Gastrocnemius medialis (tissue), 4 donors: ENCODE data around the gene PRKACB.

Experiments
- POLR2A ChIP-seq, 2 donors: fragments of 450-650 bp; IDR thresholded peaks; one replicate each; pipeline ENCODE4 v1.6.1; 2017; ENCODE audit warnings: antibody characterized with exemption in 2 of 2, mild to moderate bottlenecking in 2 of 2, moderate library complexity in 2 of 2
- TF ChIP-seq, protein P1 (sequence below), 5 experiments: fragments of 450-650 bp in 3 of 5; fragments of 200-600 bp in 2 of 5; sonication (generic) in 2 of 5; IDR thresholded peaks in 4 of 5; conservative IDR thresholded peaks in 1 of 5; 1 replicate in 4 of 5; 2 replicates in 1 of 5; pipeline ENCODE4 v1.5.1; 2016 to 2019; ENCODE audit warnings: antibody characterized with exemption in 5 of 5, mild to moderate bottlenecking in 3 of 5, moderate library complexity in 3 of 5

- TF ChIP-seq, protein P1, sequence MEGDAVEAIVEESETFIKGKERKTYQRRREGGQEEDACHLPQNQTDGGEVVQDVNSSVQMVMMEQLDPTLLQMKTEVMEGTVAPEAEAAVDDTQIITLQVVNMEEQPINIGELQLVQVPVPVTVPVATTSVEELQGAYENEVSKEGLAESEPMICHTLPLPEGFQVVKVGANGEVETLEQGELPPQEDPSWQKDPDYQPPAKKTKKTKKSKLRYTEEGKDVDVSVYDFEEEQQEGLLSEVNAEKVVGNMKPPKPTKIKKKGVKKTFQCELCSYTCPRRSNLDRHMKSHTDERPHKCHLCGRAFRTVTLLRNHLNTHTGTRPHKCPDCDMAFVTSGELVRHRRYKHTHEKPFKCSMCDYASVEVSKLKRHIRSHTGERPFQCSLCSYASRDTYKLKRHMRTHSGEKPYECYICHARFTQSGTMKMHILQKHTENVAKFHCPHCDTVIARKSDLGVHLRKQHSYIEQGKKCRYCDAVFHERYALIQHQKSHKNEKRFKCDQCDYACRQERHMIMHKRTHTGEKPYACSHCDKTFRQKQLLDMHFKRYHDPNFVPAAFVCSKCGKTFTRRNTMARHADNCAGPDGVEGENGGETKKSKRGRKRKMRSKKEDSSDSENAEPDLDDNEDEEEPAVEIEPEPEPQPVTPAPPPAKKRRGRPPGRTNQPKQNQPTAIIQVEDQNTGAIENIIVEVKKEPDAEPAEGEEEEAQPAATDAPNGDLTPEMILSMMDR (IDR thresholded peaks at IDR 0.05 in 4 of 5, conservative IDR thresholded peaks at IDR 0.05 in 1 of 5), result no peak
- TF ChIP-seq POLR2A (IDR thresholded peaks at IDR 0.05), result no peak
Observed at GRCh38 chr1:84096176-84096575, 47.9 kb upstream of the PRKACB start.
